SJSA1 (cell line): ENCODE data around the gene TBXT. TPM values are rescaled to one million over a fixed set of nuclear protein-coding genes. Genes with fewer than 3 reads are reported as not detected.
"Not testable (repeated sequence)": the region's sequence is repeated elsewhere in the genome, so short reads cannot be mapped to it uniquely, and the experiment has no call there.

Source experiments
- DNase-seq, 2 experiments: peaks; one replicate each; pipeline ENCODE4 v3.0.0-alpha.2; 2015 to 2020; ENCODE audit warnings: low spot score in 2 of 2, low read depth in 1 of 2
- H3K27ac ChIP-seq: fragments of 250-450 bp; sonication (Bioruptor Pico); 2 replicates; pipeline ENCODE4 v1.5.1; 2020; ENCODE audit warnings: mild to moderate bottlenecking, moderate library complexity
- H3K27me3 ChIP-seq: fragments of 250-450 bp; sonication (Bioruptor Pico); replicated peaks from 2 replicates; pipeline ENCODE4 v1.5.1; 2020; ENCODE audit warnings: mild to moderate bottlenecking, moderate library complexity
- H3K36me3 ChIP-seq: fragments of 250-450 bp; sonication (Bioruptor Pico); 2 replicates; pipeline ENCODE4 v1.5.1; 2020; ENCODE audit warnings: mild to moderate bottlenecking
- H3K4me1 ChIP-seq: fragments of 250-450 bp; sonication (Bioruptor Pico); replicated peaks from 2 replicates; pipeline ENCODE4 v1.6.1; 2021; ENCODE audit warnings: mild to moderate bottlenecking
- H3K4me3 ChIP-seq: fragments of 250-450 bp; sonication (Bioruptor Pico); 2 replicates; pipeline ENCODE4 v1.5.1; 2020; ENCODE audit warnings: mild to moderate bottlenecking
- H3K9me3 ChIP-seq: fragments of 250-450 bp; sonication (Bioruptor Pico); replicated peaks from 2 replicates; pipeline ENCODE4 v1.5.1; 2020; ENCODE audit warnings: mild to moderate bottlenecking
- total RNA-seq: library from RNA; depleted of rRNA; stranded (reverse); fragments of >200 nt; shearing (Covaris generic); gene quantifications from 2 replicates; pipeline ENCODE4 v1.2.3, GENCODE V29; 2014

TBXT gene
- total RNA-seq, 1 experiment from 2014 or later = not detected

- no peak overlapping the region for H3K27ac ChIP-seq
- H3K36me3 ChIP-seq = no peaks in the 10 kb centered on the region
- no peaks in the 10 kb centered on the region for H3K9me3 ChIP-seq
- peaks cover 8% of the 10 kb centered on the region for H3K4me1 ChIP-seq
- no peak for DNase-seq
- peaks cover 65% of the 10 kb centered on the region for H3K27me3 ChIP-seq
- no peak overlapping the region for H3K4me3 ChIP-seq
Observed at GRCh38 chr6:166165558-166166313, 1.9 kb downstream of the TBXT start.

- Histone ChIP-seq H3K4me3 (no peak overlapping the region), H3K27ac (no peak overlapping the region), H3K36me3 (no peaks in the 10 kb centered on the region), H3K9me3 (no peaks in the 10 kb centered on the region), H3K4me1 (no peaks in the 10 kb centered on the region), H3K27me3 (peaks cover 41% of the 10 kb centered on the region)
- no peak for DNase-seq
Observed at GRCh38 chr6:166162599-166163342, 4.9 kb downstream of the TBXT start.

GRCh38 chr6:166157930-166158617 is 9.6 kb downstream of the TBXT start:
- H3K9me3 ChIP-seq = no peaks in the 10 kb centered on the region
- H3K36me3 ChIP-seq = no peaks in the 10 kb centered on the region
- no peaks in the 10 kb centered on the region for H3K4me1 ChIP-seq
- no peak overlapping the region for H3K4me3 ChIP-seq
- no peak for DNase-seq
- no peaks in the 10 kb centered on the region for H3K27me3 ChIP-seq
- no peak overlapping the region for H3K27ac ChIP-seq

- H3K4me3 ChIP-seq = no peak overlapping the region
- DNase-seq = peak in 1 of 2 experiments; percentile 25
- no peaks in the 10 kb centered on the region for H3K4me1 ChIP-seq
- H3K27ac ChIP-seq = no peak overlapping the region
- H3K27me3 ChIP-seq = no peaks in the 10 kb centered on the region
- no peaks in the 10 kb centered on the region for H3K9me3 ChIP-seq
- H3K36me3 ChIP-seq = no peaks in the 10 kb centered on the region
Observed at GRCh38 chr6:166156942-166157341, 10.7 kb downstream of the TBXT start.

- H3K4me3 ChIP-seq = no peak overlapping the region
- no peaks in the 10 kb centered on the region for H3K9me3 ChIP-seq
- no peaks in the 10 kb centered on the region for H3K4me1 ChIP-seq
- DNase-seq = no peak
- no peaks in the 10 kb centered on the region for H3K27me3 ChIP-seq
- H3K27ac ChIP-seq = no peak overlapping the region
- H3K36me3 ChIP-seq = no peaks in the 10 kb centered on the region
Observed at GRCh38 chr6:166153966-166154365, 13.7 kb downstream of the TBXT start.

- H3K36me3 ChIP-seq = no peaks in the 10 kb centered on the region
- no peaks in the 10 kb centered on the region for H3K4me1 ChIP-seq
- DNase-seq = no peak
- H3K27me3 ChIP-seq = no peaks in the 10 kb centered on the region
- no peak overlapping the region for H3K27ac ChIP-seq
- no peaks in the 10 kb centered on the region for H3K9me3 ChIP-seq
- no peak overlapping the region for H3K4me3 ChIP-seq
Observed at GRCh38 chr6:166152660-166153059, 15.0 kb downstream of the TBXT start.

- H3K27ac ChIP-seq = no peak overlapping the region
- no peaks in the 10 kb centered on the region for H3K36me3 ChIP-seq
- no peaks in the 10 kb centered on the region for H3K4me1 ChIP-seq
- DNase-seq = no peak
- H3K9me3 ChIP-seq = no peaks in the 10 kb centered on the region
- no peaks in the 10 kb centered on the region for H3K27me3 ChIP-seq
- no peak overlapping the region for H3K4me3 ChIP-seq
Observed at GRCh38 chr6:166151798-166152197, 15.9 kb downstream of the TBXT start.

GRCh38 chr6:166145751-166146150 is 21.9 kb downstream of the TBXT start:
- peak in 1 of 2 experiments; percentile 17 for DNase-seq
- Histone ChIP-seq H3K27ac (no peak overlapping the region), H3K36me3 (no peaks in the 10 kb centered on the region), H3K4me1 (peaks cover 10% of the 10 kb centered on the region), H3K4me3 (no peak overlapping the region), H3K9me3 (no peaks in the 10 kb centered on the region), H3K27me3 (no peaks in the 10 kb centered on the region)

GRCh38 chr6:166143011-166143410 is 24.6 kb downstream of the TBXT start:
- Histone ChIP-seq H3K36me3 (no peaks in the 10 kb centered on the region), H3K4me1 (peaks cover 10% of the 10 kb centered on the region), H3K4me3 (no peak overlapping the region), H3K27ac (no peak overlapping the region), H3K27me3 (no peaks in the 10 kb centered on the region), H3K9me3 (no peaks in the 10 kb centered on the region)
- peak; percentile 50 to 62 for DNase-seq

GRCh38 chr6:166127624-166128472 is 39.8 kb downstream of the TBXT start:
- Histone ChIP-seq H3K4me1 (no peaks in the 10 kb centered on the region), H3K4me3 (no peak overlapping the region), H3K36me3 (no peaks in the 10 kb centered on the region), H3K27me3 (peaks cover 11% of the 10 kb centered on the region; the same call in 1 of the 2 replicates), H3K9me3 (no peaks in the 10 kb centered on the region), H3K27ac (no peak overlapping the region)
- DNase-seq = no peak

- H3K4me1 ChIP-seq, DNase-seq, H3K27ac ChIP-seq, H3K9me3 ChIP-seq, H3K27me3 ChIP-seq, H3K36me3 ChIP-seq, H3K4me3 ChIP-seq: not testable (repeated sequence)
Observed at GRCh38 chr6:166123115-166123514, 44.5 kb downstream of the TBXT start.

- no peaks in the 10 kb centered on the region for H3K9me3 ChIP-seq
- H3K4me1 ChIP-seq = no peaks in the 10 kb centered on the region
- no peak overlapping the region for H3K27ac ChIP-seq
- H3K4me3 ChIP-seq = no peak overlapping the region
- peaks cover 8% of the 10 kb centered on the region; the same call in 1 of the 2 replicates for H3K27me3 ChIP-seq
- DNase-seq = no peak
- H3K36me3 ChIP-seq = no peaks in the 10 kb centered on the region
Observed at GRCh38 chr6:166121726-166122125, 45.9 kb downstream of the TBXT start.
